Fibroblast of villous mesenchyme (primary cell): ENCODE results near the gene CEP89. TPM values are rescaled to one million over a fixed set of nuclear protein-coding genes. Genes with fewer than 3 reads are reported as not detected.
"Not testable (repeated sequence)": the region's sequence is repeated elsewhere in the genome, so short reads cannot be mapped to it uniquely, and the experiment has no call there.

ENCODE experiments used
- DNase-seq: peaks from one replicate; pipeline ENCODE4 v3.0.0-alpha.2; 2010; ENCODE audit warnings: low read depth
- H3K4me3 ChIP-seq: 2 replicates; pipeline ENCODE4 v1.5.1; 2011; ENCODE audit warnings: low read depth, mild to moderate bottlenecking, low read length
- CTCF ChIP-seq: IDR thresholded peaks from 2 replicates; pipeline ENCODE4 v1.5.1; 2012; ENCODE audit warnings: low read depth, mild to moderate bottlenecking, low read length; ENCODE audit not compliant: insufficient read depth
- total RNA-seq: library from RNA; depleted of rRNA; stranded (reverse); fragments of >200 nt; gene quantifications from 2 replicates; pipeline ENCODE4 v1.2.3, GENCODE V29; 2012

Gene CEP89
- total RNA-seq, 1 donor, result 18.1 TPM

- peak; percentile 75 for DNase-seq
- H3K4me3 ChIP-seq, result no peak overlapping the region
- TF ChIP-seq CTCF, result peak; percentile 86
Observed at GRCh38 chr19:32976223-32976805, 4.6 kb upstream of the CEP89 start.

- DNase-seq, result no peak
- no peak for TF ChIP-seq CTCF
- peak overlapping the region; percentile 91 for H3K4me3 ChIP-seq
Observed at GRCh38 chr19:32971012-32971595, 654 bp downstream of the CEP89 start.

GRCh38 chr19:32969549-32969948 lies 2.2 kb downstream of the CEP89 start:
- no peak for TF ChIP-seq CTCF
- H3K4me3 ChIP-seq, result no peak overlapping the region
- DNase-seq, result no peak

GRCh38 chr19:32966750-32967149 lies 5.0 kb downstream of the CEP89 start:
- no peak overlapping the region for H3K4me3 ChIP-seq
- DNase-seq, result no peak
- TF ChIP-seq CTCF, result no peak

- no peak for TF ChIP-seq CTCF
- no peak overlapping the region for H3K4me3 ChIP-seq
- DNase-seq, result no peak
Observed at GRCh38 chr19:32945260-32945659, 26.5 kb downstream of the CEP89 start.

- H3K4me3 ChIP-seq, result not testable (repeated sequence)
- peak; percentile 38 for DNase-seq
Observed at GRCh38 chr19:32941273-32941672, 30.5 kb downstream of the CEP89 start.

GRCh38 chr19:32936065-32936464 lies 35.7 kb downstream of the CEP89 start:
- TF ChIP-seq CTCF, result no peak
- DNase-seq, result no peak
- no peak overlapping the region for H3K4me3 ChIP-seq
